ENCODE measurements around the gene PROM1.

GRCh38 chr4:15982842-15983524 is 100.8 kb downstream of the PROM1 start:
- TF ChIP-seq EZH2phosphoT487 (IDR thresholded peaks at IDR 0.05; ENCODE audit: borderline replicate concordance) (no peak), CTCF (conservative IDR thresholded peaks at IDR 0.05; ENCODE audit: low read length) (no peak)
